GM18526 (cell line): ENCODE results near the gene HCK.

Source experiments
- POLR2A ChIP-seq: IDR thresholded peaks from 3 replicates; pipeline ENCODE4 v1.6.1; 2011; ENCODE audit not compliant: insufficient read length; ENCODE audit errors: extremely low read depth

Gene HCK

DNA sequence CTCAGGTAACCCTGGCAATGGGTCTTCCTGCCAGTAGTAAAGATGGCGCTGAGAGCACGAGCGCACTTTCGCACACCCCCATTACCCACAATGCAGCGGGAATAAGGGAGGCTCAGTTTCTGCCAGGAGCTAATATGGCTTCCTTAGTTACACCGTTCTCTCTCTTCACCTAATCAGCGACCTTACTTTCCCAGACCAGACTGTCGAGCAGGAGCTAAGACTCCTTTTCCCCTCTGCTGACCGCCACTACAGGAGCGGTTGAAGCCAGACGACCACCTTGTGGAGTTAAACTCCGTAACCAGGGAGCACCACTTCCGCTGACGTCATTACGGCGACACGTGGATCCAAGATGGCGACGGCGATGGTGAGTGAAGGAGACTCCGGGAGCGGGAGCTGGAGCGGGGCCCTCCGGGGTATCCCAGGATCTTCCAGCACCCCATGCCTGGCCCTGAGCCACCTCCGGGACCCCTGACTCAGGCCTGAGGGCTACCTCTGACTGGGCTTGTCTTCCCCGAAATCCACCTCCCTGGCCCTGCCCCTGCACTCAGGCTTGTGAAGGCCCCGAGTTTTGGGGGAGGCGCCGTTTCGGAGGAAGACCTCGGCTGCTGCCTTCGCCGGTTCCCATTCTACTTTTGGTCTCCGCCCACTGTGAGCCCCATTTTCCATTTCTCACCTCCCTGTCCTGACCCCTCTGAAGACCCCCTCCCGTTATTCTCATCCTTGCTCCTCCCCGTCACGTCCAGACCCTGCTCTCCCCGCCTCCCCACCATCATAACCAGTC is 57.5 kb downstream of the HCK start, which contains the start of gene TM9SF4:
Gene TM9SF4 (plus strand): TSS at position 323 of the 781 bp plus-strand sequence. CDS start 27 bp downstream, at position 350.
- peak; percentile 79 for TF ChIP-seq POLR2A

DNA sequence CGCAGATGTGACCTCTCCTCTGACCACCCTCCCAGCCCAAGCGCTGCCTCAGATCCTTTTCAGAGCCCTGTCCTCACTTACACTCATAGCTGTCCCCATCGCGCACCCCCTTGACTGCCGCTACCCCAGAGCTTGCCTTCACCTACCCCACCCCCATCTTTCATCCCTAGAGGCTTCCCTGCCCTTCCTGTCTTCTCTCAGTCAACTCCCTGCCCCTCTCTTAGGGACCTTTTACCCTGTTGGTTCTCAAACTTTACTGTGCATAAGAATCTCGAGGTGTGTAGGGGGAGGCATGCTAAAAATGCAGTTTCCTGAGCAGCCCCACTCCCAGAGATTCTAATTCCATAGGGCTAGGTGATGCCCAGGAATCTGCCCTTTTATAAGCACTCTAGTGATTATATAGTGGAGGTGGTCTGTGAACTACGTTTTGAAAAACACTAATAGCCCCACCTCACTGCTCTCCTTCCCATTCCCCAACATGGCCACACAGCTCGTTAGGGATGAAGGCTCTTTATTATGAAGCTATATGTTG is 58.2 kb downstream of the HCK start:
- TF ChIP-seq POLR2A: no peak

DNA sequence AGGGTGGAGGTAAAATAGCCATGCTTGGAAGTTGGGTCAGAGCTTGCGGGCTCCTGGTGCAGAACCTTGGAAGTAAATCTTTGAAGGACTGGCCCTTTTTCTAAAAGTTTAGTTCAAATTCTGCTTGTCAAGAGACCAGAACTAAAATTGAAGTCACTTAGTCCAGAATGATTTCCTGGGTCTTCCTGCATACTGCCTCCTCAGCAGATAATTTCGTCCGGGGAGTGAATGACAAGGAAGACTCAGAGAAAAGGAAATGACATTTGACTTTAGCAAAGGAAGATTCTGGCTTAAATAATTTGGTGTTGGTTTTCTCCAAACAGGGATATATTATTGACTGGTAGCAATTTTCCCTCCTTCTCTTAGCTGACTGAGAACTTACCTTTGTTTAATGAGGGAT is 58.7 kb downstream of the HCK start:
- no peak for TF ChIP-seq POLR2A

DNA sequence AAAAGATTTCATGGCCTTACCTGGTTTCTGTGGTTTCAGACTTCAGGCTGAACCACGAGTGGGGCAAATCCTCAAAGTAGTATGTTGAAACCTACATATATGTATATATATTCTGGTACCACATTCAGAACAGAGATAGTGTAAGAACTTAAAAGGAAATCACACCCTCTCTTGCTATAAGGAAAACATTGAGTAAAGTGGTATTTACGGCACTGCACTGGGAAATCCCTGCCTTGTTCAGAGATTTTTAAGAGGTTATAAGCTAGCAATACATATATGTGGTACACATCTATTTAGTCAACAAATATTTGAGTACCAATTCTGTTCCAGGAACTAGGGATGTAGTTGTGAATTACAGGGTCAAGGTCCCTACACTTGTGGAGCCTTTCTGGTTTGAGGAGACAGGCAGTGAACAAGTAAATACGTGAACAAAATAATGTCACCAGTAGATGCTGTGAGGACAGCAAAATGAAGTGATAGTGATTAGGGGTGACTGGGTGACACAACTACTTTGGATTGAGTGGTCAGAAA is 59.2 kb downstream of the HCK start:
- TF ChIP-seq POLR2A: no peak

DNA sequence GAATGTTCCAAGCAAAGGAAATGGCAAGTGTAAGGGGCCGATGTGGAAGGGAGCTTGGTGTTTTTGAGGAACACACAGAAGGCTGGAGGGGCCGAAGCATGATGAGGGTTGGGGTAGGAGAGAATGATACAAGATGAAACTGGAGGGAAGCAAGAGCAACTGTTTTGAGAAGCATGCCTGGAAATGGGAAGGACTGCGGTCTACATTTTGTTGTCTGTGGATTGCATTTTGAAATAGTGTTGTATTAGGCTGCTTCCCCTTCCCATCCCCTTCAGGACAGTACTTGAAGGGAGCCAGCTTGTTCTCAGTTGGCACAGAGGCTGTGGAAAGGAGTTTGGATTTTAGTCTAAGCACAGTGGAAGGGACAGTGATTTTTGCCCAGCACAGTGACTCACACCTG is 59.7 kb downstream of the HCK start:
- TF ChIP-seq POLR2A: no peak

DNA sequence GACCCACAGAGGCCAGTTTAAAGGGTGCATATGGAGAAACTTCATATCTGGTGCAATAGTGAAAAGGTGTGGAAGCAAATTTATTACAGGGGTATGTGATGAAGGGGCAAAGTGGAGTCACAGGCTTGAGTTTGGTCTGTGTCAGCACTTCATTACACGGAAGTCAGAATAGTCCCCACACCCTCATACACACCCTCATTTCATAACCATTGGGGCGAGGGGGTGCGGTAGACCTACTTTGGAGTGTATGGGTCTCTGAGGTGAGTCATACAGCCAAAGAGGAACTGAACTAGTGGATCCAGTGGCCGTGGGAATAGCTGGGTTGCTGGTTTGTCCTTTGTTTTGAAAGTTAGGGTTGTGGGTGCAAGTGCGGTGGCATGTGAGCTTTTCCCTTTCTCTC is 60.8 kb downstream of the HCK start:
- TF ChIP-seq POLR2A: no peak

DNA sequence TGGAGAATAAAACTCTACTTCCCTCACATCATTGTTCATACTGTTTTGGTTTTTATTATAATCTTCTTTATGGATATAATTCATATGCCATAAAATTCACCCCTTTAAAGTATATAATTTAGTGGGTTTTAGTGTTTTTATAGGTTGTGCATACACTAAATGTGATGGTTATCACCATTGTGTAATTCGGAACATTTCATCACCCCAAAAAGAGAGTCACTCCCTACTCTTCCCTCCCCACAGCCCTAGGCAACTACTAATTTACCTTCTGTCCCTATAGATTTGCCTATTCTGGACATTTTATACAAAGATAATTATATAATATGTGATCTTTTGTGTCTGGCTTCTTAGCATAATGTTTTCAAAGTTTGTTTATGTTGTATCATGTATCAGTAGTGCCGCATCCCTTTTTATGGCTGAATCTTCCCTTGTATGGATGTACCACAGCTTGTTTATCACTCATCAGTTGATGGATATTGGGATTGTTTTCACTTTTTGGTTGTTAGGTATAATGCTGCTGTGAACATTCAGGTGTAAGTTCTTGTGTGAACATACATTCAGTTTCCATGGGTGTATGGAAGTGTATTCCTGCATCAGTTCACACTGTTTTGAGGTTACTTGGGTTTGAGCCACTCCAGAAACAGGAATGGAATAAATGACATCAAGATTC is 61.7 kb downstream of the HCK start:
- TF ChIP-seq POLR2A: no peak

DNA sequence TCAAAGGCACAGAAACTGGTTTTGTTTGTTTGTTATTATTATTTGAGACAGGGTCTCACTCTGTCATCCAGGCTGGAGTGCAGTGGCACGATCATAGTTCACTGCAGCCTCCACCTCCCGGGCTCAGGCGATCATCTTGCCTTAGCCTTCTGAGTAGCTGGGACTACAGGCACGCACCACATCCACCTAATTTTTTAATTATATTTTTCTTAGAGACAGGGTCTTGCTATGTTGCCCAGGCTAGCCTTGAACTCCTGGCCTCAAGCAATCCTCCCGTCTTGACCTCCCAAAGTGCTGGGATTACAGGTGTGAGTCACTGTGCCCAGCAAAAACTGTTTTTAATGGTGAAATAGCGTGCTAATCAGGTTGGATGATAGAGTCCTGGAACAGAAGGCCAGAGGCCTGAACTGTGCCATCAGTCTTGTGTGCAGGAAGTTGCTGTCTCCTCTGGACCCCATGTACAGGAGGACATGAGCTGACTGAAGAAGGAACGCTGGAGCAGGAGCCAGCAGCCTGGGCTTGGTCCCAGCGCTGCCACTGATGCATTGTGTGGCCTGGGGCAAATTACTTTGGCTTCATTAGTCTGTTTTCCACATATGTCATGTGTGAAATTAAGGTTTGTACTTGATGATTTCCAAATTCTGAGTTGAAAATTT is 62.4 kb downstream of the HCK start:
- TF ChIP-seq POLR2A: no peak

DNA sequence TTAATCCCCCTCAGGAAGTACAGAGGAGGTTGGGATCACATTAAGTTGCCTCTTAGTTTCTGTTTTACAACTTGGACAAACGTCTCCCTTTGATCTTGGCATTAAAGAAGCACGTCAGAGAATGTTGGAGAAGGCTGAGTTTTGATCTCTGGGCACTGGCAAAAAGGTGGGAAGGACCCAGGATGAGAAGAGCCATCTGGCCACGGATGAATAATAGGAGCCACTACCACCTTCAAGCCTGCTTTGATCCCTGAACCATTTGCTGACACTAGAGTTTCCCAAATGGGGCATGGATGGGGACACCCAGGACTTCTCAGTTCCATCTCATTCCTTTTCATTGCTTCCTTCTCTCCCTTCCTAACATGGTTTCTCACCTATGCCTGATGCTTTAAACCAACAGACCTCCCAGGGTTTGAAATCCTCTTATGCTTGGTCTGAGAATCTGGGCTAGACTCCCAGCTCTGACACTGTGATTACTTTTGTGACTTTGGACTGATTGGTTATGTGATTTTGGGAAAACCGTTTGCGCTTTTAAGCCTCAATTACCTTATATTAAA is 63.2 kb downstream of the HCK start:
- no peak for TF ChIP-seq POLR2A

DNA sequence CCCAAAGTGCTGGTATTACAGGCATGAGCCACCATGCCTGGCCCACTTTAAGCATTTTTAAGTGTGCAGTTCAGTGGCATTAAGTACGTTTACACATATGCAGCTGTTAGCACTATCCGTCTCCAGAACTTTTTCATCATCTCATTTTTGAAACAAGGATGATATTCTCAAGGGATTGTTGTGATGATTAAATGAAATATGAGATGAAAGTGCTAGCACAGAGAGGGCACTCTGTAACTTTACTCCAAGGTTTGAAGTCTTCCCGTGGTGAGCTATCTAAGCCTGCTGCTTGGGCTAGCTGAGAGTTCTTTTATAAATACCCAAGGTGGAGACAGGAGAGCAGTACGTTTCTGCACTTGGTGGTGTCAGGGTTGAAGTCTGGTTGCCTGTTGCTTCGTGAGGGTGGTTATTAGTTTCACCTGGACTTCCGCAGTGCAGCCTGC is 64.1 kb downstream of the HCK start:
- no peak for TF ChIP-seq POLR2A

DNA sequence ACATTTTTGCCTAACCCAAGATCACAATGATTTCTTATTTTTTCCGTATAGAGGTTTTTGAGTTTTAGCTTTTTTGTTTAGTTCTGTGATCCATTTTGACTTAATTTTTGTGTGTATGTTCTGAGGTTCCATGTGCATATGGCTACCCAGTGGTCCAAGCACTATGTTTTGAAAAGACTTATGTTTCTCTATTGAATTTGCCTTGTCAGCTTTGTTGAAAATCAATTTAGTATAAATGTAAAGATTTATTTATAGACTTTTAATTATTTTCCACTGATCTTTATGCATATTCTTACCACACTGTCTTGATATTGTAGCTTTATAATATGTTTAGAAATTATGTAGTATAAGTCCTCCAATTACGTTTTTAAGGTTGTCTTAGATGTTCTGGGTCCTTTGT is 67.7 kb downstream of the HCK start:
- TF ChIP-seq POLR2A: no peak

DNA sequence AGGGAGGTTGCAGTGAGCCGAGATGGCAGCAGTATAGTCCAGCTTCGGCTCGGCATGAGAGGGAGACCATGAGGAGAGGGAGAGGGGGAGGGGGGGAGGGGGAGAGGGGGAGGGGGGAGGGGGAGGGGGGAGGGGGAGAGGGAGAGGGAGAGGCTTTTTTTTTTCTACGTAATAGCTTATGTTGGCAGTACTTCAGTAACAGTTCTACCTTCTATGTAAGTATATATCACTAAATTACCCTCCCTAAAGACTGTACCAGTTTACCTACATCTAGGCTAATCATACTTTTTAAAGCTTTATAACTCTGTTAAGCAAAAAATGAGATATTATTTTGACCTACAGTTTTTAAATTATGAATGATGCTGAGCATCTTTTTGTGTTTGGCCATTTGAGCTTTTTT is 71.0 kb downstream of the HCK start:
- no peak for TF ChIP-seq POLR2A

DNA sequence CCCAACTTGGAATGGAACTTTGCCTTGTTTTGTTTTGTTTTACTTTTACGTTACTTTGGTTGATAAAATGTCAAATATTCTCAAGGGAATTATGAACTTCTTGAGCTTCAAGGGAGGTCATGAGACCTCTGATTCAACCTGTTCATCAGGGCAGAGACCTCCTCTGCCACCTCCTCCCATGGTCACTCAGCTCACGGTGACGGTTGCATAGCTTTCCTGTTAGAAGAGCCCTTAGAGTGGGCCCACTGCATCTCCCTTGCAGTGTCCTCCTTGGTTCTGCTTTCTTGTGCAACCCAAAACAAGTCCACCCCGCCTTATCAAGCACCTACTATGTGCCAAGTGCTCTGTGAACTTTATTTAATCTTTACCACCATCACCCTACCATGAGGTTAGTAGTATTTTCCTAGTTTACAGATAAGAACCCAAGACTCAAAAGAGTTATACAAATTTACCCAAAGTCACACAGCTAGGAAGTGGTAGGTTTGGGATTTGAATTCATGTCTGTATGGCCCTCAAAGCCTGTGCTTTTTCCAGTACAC is 72.9 kb downstream of the HCK start:
- no peak for TF ChIP-seq POLR2A

DNA sequence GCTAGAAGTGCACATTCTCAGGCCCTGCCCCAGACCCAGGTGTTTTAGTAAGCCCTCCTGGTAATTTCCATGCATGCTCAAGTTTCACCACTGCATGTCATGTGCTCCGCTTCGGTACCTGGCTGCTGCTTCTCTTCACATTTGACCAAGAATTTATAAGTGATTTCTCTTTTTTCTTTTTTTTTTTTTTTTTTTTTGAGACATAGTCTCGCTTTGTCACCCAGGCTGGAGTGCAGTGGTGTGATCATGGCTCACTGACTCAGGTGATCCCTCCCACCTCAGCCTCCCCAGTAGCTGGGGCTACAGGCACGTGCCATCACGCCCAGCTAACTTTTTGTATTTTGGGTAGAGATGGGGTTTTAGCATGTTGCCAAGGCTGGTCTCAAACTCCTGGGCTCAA is 73.5 kb downstream of the HCK start:
- TF ChIP-seq POLR2A: no peak

DNA sequence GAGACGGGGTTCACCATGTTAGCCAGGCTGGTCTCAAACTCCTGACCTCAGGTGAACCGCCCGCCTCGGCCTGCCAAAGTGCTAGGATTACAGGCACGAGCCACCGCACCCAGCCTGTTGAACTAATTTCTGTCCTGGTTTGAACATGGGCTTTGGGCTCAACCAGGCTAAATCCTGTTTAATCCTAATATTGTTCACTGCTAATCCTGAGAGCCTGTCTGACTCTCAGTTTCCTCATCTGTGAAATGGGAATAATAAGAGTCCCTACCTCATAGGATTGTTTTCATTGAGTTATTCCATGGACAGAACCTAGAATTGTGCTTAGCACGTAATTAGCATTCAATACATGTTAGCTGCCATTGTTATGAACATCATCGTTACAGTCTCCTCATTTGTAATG is 74.9 kb downstream of the HCK start:
- no peak for TF ChIP-seq POLR2A
